ENCODE data around the gene NUFIP1.

DNA sequence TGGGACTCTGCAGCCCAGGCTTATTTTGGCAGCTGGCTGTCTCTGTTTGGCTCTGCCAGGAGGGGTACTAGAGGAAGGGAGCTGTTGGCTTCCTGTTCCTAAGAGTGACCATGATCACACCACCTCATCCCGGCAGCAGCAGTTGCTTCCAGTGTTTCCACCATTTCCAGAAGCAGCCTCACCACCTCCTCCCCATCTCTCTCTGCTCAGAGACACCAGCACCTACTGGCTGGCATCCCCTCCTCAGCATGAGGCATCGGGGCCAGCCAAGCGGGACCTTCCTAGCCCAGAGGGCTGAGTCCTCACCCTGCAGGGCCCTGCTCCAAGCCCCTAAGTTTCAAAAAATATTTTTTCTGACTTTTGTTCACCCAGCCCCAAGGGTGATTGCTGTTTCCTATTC lies 59.0 kb downstream of the NUFIP1 start:
- TF ChIP-seq, protein P1, sequence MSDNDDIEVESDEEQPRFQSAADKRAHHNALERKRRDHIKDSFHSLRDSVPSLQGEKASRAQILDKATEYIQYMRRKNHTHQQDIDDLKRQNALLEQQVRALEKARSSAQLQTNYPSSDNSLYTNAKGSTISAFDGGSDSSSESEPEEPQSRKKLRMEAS (IDR thresholded peaks at IDR 0.05), result no peak
- TF ChIP-seq, protein P2, sequence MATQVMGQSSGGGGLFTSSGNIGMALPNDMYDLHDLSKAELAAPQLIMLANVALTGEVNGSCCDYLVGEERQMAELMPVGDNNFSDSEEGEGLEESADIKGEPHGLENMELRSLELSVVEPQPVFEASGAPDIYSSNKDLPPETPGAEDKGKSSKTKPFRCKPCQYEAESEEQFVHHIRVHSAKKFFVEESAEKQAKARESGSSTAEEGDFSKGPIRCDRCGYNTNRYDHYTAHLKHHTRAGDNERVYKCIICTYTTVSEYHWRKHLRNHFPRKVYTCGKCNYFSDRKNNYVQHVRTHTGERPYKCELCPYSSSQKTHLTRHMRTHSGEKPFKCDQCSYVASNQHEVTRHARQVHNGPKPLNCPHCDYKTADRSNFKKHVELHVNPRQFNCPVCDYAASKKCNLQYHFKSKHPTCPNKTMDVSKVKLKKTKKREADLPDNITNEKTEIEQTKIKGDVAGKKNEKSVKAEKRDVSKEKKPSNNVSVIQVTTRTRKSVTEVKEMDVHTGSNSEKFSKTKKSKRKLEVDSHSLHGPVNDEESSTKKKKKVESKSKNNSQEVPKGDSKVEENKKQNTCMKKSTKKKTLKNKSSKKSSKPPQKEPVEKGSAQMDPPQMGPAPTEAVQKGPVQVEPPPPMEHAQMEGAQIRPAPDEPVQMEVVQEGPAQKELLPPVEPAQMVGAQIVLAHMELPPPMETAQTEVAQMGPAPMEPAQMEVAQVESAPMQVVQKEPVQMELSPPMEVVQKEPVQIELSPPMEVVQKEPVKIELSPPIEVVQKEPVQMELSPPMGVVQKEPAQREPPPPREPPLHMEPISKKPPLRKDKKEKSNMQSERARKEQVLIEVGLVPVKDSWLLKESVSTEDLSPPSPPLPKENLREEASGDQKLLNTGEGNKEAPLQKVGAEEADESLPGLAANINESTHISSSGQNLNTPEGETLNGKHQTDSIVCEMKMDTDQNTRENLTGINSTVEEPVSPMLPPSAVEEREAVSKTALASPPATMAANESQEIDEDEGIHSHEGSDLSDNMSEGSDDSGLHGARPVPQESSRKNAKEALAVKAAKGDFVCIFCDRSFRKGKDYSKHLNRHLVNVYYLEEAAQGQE (IDR thresholded peaks at IDR 0.05), result no peak
- TF ChIP-seq FOXA1 (IDR thresholded peaks at IDR 0.05) (no peak), SP1 (IDR thresholded peaks at IDR 0.05) (no peak), JUND (IDR thresholded peaks at IDR 0.05) (no peak), GABPA (IDR thresholded peaks at IDR 0.05 in 1 of 2, conservative IDR thresholded peaks at IDR 0.05 in 1 of 2) (no peak), RAD21 (IDR thresholded peaks at IDR 0.05) (no peak), TAF1 (conservative IDR thresholded peaks at IDR 0.05) (no peak), YY1 (IDR thresholded peaks at IDR 0.05) (no peak), NR2F2 (IDR thresholded peaks at IDR 0.05) (no peak)
- TF ChIP-seq, protein P3, sequence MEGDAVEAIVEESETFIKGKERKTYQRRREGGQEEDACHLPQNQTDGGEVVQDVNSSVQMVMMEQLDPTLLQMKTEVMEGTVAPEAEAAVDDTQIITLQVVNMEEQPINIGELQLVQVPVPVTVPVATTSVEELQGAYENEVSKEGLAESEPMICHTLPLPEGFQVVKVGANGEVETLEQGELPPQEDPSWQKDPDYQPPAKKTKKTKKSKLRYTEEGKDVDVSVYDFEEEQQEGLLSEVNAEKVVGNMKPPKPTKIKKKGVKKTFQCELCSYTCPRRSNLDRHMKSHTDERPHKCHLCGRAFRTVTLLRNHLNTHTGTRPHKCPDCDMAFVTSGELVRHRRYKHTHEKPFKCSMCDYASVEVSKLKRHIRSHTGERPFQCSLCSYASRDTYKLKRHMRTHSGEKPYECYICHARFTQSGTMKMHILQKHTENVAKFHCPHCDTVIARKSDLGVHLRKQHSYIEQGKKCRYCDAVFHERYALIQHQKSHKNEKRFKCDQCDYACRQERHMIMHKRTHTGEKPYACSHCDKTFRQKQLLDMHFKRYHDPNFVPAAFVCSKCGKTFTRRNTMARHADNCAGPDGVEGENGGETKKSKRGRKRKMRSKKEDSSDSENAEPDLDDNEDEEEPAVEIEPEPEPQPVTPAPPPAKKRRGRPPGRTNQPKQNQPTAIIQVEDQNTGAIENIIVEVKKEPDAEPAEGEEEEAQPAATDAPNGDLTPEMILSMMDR (IDR thresholded peaks at IDR 0.05; ENCODE audit: low read depth, low read length, missing input control), result no peak
- TF ChIP-seq, protein P4, sequence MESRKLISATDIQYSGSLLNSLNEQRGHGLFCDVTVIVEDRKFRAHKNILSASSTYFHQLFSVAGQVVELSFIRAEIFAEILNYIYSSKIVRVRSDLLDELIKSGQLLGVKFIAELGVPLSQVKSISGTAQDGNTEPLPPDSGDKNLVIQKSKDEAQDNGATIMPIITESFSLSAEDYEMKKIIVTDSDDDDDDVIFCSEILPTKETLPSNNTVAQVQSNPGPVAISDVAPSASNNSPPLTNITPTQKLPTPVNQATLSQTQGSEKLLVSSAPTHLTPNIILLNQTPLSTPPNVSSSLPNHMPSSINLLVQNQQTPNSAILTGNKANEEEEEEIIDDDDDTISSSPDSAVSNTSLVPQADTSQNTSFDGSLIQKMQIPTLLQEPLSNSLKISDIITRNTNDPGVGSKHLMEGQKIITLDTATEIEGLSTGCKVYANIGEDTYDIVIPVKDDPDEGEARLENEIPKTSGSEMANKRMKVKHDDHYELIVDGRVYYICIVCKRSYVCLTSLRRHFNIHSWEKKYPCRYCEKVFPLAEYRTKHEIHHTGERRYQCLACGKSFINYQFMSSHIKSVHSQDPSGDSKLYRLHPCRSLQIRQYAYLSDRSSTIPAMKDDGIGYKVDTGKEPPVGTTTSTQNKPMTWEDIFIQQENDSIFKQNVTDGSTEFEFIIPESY (IDR thresholded peaks at IDR 0.05), result no peak
